ENCODE measurements around the gene ARHGDIG. TPM values are rescaled to one million over a fixed set of nuclear protein-coding genes. Genes with fewer than 3 reads are reported as not detected.
A peak's percentile ranks its signal among the peaks of the same experiment; 100 is the strongest.
"Not testable (repeated sequence)": the region's sequence is repeated elsewhere in the genome, so short reads cannot be mapped to it uniquely, and the experiment has no call there.

The ARHGDIG gene
- total RNA-seq, 4 donors from 2014 or later, result not detected

- Histone ChIP-seq H3K27me3 (no peaks in the 10 kb centered on the region), H3K36me3 (peaks cover 0 to 99% (median 5%) of the 10 kb centered on the region in 3 donors), H3K4me1 (no peaks in the 10 kb centered on the region), H3K27ac (peak overlapping the region in 2 of 4 donors; percentile 2 to 33), H3K9me3 (no peaks in the 10 kb centered on the region), H3K4me3 (peak overlapping the region in 1 of 4 donors; percentile 35)
- WGBS, 2 donors, result 62 to 71% methylated on average over 30 of the region's 30 CpGs
- intact Hi-C loops (cut with DNase I), result no loop called here
- no peak for DNase-seq
- TF ChIP-seq CTCF (IDR thresholded peaks at IDR 0.05), result no peak
- no peak for TF ChIP-seq POLR2A (IDR thresholded peaks at IDR 0.05)
Measured at GRCh38 chr16:252366-253337, 27.7 kb upstream of the ARHGDIG start.

- Histone ChIP-seq H3K4me1 (no peaks in the 10 kb centered on the region), H3K27me3 (no peaks in the 10 kb centered on the region), H3K9me3 (no peaks in the 10 kb centered on the region), H3K4me3 (no peak overlapping the region), H3K27ac (no peak overlapping the region), H3K36me3 (peaks cover 0 to 95% (median 5%) of the 10 kb centered on the region in 3 donors)
- intact Hi-C loops (cut with DNase I), result no loop called here
- no peak for DNase-seq
- 89 to 90% methylated on average over 6 of the region's 6 CpGs for WGBS, 2 donors
- no peak for TF ChIP-seq CTCF (IDR thresholded peaks at IDR 0.05)
- TF ChIP-seq POLR2A (IDR thresholded peaks at IDR 0.05), result no peak
Measured at GRCh38 chr16:253833-254232, 26.6 kb upstream of the ARHGDIG start.

- peaks cover 0 to 95% (median 5%) of the 10 kb centered on the region in 3 donors for H3K36me3 ChIP-seq
- intact Hi-C loops (cut with DNase I), result no loop called here
- no peaks in the 10 kb centered on the region for H3K4me1 ChIP-seq
- no peaks in the 10 kb centered on the region for H3K9me3 ChIP-seq
- TF ChIP-seq CTCF (IDR thresholded peaks at IDR 0.05) (no peak), POLR2A (IDR thresholded peaks at IDR 0.05) (no peak)
- DNase-seq, result no peak
- H3K27ac ChIP-seq, result no peak overlapping the region
- no peaks in the 10 kb centered on the region for H3K27me3 ChIP-seq
- WGBS, 2 donors, result 92 to 97% methylated on average over 20 to 24 of the region's 25 CpGs
- no peak overlapping the region for H3K4me3 ChIP-seq
Measured at GRCh38 chr16:254461-254860, 25.9 kb upstream of the ARHGDIG start.

- TF ChIP-seq CTCF (IDR thresholded peaks at IDR 0.05) (no peak), POLR2A (IDR thresholded peaks at IDR 0.05) (no peak)
- DNase-seq, result no peak
- Histone ChIP-seq H3K27ac (no peak overlapping the region), H3K9me3 (no peaks in the 10 kb centered on the region), H3K4me1 (no peaks in the 10 kb centered on the region), H3K4me3 (no peak overlapping the region), H3K36me3 (peaks cover 6 to 95% (median 10%) of the 10 kb centered on the region in 3 donors), H3K27me3 (no peaks in the 10 kb centered on the region)
- intact Hi-C loops (cut with DNase I), result no loop called here
- 93 to 100% methylated on average over 6 of the region's 6 CpGs for WGBS, 2 donors
Measured at GRCh38 chr16:255183-255582, 25.2 kb upstream of the ARHGDIG start.

- H3K4me1 ChIP-seq; H3K27me3 ChIP-seq; DNase-seq; H3K9me3 ChIP-seq; H3K27ac ChIP-seq; H3K4me3 ChIP-seq; intact Hi-C loops (cut with DNase I): not testable (repeated sequence)
- peaks cover 20 to 95% (median 22%) of the 10 kb centered on the region in 3 donors for H3K36me3 ChIP-seq
- 97 to 98% methylated on average over 10 of the region's 13 CpGs for WGBS, 2 donors
Measured at GRCh38 chr16:258091-258490, 22.3 kb upstream of the ARHGDIG start.

Data from esophagus squamous epithelium (tissue), 5 donors.